ENCODE measurements around the gene THAP4. TPM values are rescaled to one million over a fixed set of nuclear protein-coding genes. Genes with fewer than 3 reads are reported as not detected.

The THAP4 gene
- total and polyA plus RNA-seq, 2 experiments from 2014 or later = 62.9 to 80.4 TPM

GRCh38 chr2:241556746-241557145, 80.2 kb downstream of the THAP4 start:
- H3K27ac ChIP-seq (ENCODE audit: low read depth) = no peak overlapping the region
- H3K27ac Mint-ChIP-seq = no peak overlapping the region
- no peak for ATAC-seq
- peaks cover 8% of the 10 kb centered on the region; the same call in 2 of the 3 replicates for H3K36me3 Mint-ChIP-seq (ENCODE audit: low read depth)
- peaks cover 10% of the 10 kb centered on the region for H3K4me1 ChIP-seq (ENCODE audit: insufficient read depth)
- peaks cover 29% of the 10 kb centered on the region for H3K27me3 Mint-ChIP-seq (ENCODE audit: insufficient read depth, low read depth, poor library complexity)
- H3K9me3 Mint-ChIP-seq = peaks cover 23% of the 10 kb centered on the region
- no peaks in the 10 kb centered on the region for H3K36me3 ChIP-seq (ENCODE audit: insufficient read depth)
- peaks cover 31% of the 10 kb centered on the region for H3K4me1 Mint-ChIP-seq
- no peak for DNase-seq (ENCODE audit: low spot score)
- no peaks in the 10 kb centered on the region for H4K20me1 ChIP-seq (replicated peaks; ENCODE audit: insufficient read depth)
- H3K27me3 ChIP-seq (ENCODE audit: insufficient read depth) = peaks cover 8% of the 10 kb centered on the region; the same call in 1 of the 2 replicates
- no peak overlapping the region for H3K4me3 Mint-ChIP-seq
- H3K79me2 ChIP-seq (replicated peaks; ENCODE audit: insufficient read depth) = peaks cover 4% of the 10 kb centered on the region
- no peak overlapping the region for H3K4me3 ChIP-seq
- TF ChIP-seq ZNF462 (CRISPR knock-in tag; IDR thresholded peaks at IDR 0.05) (no peak), STAT1 (IDR thresholded peaks at IDR 0.05; ENCODE audit: unreplicated experiment) (no peak), ETS1 (IDR thresholded peaks at IDR 0.05) (no peak), REST (IDR thresholded peaks at IDR 0.05; ENCODE audit: unreplicated experiment) (no peak), EZH2phosphoT487 (IDR thresholded peaks at IDR 0.05; ENCODE audit: unreplicated experiment) (no peak), ZNF331 (CRISPR knock-in tag; IDR thresholded peaks at IDR 0.05; ENCODE audit: low read depth) (no peak), CTCF (conservative IDR thresholded peaks at IDR 0.05; ENCODE audit: low read depth in 2 of 2) (no peak), EZH2 (IDR thresholded peaks at IDR 0.05; ENCODE audit: low read depth, unreplicated experiment) (no peak), POLR2AphosphoS5 (IDR thresholded peaks at IDR 0.05; ENCODE audit: low read depth) (no peak), NANOG (IDR thresholded peaks at IDR 0.05; ENCODE audit: borderline replicate concordance) (no peak), CREB1 (CRISPR knock-in tag; IDR thresholded peaks at IDR 0.05; ENCODE audit: low read depth) (no peak), JUNB (IDR thresholded peaks at IDR 0.05; ENCODE audit: unreplicated experiment) (no peak), ZNF114 (CRISPR knock-in tag; IDR thresholded peaks at IDR 0.05) (no peak)
- H3F3A ChIP-seq (replicated peaks; ENCODE audit: low read depth) = no peaks in the 10 kb centered on the region
- H2AFZ ChIP-seq = no peak overlapping the region
- H3K4me2 ChIP-seq = no peak overlapping the region
- H3K9me2 ChIP-seq (ENCODE audit: insufficient read depth) = no peaks in the 10 kb centered on the region
